T-helper 2 cell (primary cell): ENCODE results near the gene ACSF3.

Experiments used
- DNase-seq, 5 experiments: peaks; one replicate each; pipeline versions ENCODE4 v3.0.0 to v3.0.0-alpha.2; 2012 to 2022

Gene ACSF3

DNA sequence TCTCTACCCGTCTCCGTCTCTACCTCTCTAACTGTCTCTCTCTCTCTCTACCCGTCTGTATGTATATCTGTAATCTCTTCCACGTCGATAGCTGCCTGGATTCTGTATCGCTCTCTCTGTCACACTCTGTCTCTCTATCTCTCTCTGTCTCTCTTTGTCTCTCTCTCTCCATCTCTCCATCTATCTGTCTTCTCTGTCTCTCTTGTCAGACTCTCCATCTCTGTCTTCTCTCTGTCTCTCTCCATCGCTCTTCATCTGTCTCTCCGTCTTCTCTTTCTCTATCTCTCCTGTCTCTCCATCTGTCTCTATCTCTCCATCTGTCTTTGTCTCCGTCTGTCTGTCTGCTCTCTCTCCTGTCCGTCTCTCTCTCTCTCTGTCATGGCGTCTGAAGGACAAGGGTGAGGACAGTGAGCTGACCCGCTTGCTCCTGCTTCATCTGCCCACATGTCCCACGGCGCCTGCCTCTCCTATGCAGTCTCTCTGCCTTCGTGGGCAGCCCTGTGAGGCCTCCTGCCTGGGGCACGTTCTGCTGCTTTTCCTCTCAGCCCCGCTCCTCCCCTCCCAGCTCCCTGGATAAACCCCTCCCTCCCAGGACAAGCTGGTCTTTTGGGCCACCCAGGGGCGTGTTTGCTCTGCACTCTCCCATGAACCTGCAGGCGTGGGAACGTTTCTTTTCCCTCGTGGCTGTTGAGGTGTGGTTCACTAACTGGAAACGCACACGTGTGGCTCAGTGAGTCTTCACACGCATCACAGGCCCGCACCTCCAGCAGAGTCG, 18.9 kb downstream of the ACSF3 start:
- DNase-seq, result no peak

DNA sequence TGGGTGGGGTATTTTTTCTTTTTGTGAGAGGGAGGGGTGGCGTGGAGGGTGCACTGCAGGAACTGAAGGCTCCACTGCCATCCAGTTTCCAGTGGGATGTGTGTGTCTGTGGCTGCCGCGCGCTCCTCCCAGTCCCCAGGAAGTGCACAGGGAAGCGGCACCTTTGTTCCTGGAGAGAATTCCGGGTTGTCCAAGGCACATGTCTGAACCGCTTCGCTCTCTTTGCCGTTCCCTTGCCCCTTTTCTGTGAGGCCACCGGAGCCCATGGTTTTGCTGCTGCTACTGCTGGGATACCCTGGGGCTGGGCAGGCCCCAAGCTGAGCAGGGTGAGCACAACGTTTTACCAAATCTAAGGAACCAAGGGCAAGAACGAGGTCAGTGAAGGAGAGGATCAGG, 19.5 kb downstream of the ACSF3 start:
- no peak for DNase-seq

DNA sequence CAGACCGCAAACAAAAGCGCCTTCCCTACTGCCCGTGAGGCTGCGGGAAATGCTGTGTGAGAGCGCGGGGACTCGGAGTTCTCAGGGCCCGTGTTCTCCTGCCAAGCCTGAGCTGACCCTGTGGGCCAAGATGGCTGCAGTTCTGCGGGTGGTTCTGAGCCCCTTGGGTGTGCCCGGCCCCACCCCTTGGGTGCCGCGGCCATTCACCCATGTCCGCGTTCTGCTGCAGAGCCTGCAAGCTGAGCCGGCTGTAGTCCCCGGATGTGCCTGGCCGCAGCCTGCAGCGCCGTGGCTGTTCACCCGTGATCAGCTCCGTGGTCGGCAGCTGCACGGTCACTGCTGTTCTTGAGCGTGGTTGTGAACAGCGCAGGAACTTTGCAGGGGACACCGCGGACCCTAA, 20.0 kb downstream of the ACSF3 start:
- no peak for DNase-seq

DNA sequence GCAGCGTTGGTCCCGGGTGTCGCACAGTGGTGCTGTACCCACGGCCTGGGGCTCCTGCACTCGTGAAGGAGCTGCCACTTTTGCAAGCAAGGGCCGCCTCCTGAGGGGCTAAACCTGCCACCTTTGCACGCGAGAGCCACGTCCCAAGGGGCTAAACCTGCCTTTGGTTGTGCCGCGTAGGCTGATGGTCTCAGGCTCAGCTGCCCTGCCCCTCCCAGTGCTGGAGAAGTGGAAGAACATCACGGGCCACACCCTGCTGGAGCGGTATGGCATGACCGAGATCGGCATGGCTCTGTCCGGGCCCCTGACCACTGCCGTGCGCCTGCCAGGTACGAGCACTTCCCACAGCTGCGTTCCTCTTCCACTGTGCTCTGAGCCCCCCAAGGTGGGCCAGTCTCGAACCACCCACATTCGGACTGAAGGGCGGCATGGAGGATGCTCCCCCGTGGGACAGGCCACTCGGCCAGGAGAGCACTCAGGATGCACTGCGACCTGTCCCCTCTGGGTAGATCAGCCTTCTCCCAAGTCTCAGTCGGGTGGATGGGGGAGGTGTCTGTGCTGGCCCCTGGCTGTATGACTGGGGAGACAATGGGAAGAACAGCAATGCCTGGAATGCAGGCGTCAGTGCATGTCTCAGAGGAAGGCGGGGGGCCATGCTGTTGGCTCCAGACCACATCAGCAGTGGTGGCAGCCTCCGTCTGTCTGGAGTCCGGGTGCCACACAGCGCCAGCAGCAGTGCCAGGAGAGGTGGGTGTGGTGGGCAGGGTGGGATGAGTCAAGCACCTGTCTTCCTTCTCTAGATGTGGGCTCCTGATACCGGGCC, 20.7 kb downstream of the ACSF3 start:
- peak in 3 of 5 experiments; percentile 19 to 45 (median 31) for DNase-seq

DNA sequence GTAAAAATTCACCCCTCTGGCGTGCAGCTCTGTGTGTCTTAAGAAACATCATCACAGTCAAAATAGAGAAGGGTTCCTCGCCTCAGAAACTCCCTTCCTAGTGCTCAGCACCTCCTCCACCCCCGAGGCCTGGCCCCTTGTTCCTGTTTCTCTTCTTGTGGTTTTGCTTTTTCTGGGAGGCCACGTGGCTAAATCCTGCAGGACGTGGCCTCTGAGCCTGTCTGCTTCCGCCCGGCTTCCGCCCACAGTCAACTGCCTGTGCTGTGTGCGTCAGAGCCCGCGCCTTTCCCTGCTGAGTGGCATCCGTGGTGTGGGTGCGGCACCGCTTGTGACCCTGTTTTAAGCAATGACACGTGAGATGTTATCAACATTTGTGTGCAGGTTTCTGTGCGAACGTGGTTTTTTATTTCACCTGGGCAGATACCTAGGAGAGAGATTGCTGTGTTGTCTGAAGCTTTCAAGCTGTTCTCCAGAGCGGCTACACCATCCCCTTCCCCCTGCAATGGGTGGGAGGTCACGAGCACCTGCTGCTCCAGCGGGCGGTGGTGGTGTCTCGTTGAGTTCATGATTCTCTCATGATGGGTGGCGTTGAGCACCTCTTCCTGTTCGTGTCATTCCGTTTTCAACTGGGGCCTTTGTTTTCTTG, 21.7 kb downstream of the ACSF3 start:
- DNase-seq, result peak; percentile 64 to 98 (median 91)

DNA sequence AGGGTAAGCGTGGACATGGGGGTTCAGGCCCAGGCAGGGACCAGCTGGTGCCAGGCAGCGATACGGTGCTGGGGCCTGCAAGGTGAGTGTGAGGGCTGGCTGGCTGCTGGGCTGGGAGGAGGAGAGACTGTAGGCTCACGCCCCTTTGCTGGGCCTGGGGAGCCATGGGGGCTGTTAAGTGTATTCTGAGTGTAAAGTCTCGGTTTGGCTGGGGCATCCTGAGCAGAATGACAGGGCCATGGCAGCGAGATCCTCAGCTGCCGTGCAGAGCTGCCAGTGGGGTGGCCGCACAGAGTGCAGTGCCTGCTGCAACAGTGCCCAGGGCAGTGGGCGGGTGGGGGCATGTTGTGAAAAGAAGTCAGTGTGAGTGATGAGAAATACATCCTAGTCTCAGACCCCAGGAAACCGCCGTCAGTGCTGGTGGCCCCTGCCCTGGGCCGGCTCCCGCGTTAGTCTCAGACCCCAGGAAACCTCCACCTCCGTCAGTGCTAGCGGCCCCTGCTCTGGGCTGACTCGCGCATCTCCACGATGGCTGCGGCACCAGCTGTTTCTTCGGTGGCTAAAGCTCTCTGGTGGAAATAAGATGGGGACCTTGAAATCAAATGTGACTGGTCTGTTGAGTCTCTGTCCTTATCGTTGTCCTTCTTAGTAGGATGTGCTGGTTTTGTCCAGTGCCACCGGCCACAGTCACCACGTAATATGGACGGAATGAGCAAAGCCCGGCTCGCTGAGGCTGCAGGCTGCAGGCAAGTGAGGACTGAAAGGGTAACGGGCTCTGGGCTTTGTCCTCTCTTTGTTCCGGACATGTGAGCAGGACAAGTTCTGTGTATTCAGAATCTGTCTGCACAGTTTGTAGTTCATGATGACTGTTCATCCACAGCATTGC, 22.9 kb downstream of the ACSF3 start:
- no peak for DNase-seq

DNA sequence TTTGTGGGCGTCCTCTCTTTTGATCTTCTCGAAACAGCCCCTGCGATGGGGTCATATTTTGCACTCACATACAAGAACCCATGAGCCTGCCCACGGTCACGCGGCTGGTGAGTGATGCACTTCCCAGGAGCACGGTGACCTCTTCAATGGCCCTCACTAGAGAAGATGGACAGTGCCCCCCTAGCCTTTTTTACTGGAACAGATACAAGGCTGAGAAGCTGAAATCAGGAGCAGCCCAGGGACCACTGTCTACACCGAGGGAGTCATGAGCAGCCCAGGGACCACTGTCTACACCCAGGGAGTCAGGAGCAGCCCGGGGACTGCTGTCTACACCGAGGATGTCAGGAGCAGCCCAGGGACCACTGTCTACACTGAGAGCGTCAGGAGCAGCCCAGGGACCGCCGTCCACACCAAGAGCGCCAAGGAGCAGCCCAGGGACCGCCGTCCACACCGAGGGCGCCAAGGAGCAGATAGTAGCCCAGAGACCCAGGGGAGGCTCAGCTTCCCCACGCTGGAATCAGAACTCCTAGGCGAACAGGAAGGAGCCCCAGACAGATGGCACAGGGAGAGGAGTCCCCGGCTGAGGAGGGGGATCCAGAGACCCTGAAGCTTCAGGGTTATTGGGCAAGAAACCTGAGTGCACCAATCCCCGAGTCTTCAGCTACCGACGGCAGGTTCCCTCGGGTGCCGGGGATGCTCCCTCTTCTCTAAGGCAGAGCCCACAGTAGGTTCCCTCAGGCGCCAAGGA, 23.7 kb downstream of the ACSF3 start:
- no peak for DNase-seq

DNA sequence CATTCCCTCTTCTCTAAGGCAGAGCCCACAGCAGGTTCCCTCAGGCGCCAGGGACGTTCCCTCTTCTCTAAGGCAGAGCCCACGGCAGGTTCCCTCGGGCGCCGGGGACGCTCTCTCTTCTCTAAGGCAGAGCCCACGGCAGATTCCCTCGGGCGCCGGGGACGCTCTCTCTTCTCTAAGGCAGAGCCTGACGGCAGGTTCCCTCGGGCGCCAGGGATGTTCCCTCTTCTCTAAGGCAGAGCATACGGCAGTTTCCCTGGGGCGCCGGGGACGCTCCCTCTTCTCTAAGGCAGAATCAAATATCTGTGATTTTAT, 24.3 kb downstream of the ACSF3 start:
- no peak for DNase-seq

DNA sequence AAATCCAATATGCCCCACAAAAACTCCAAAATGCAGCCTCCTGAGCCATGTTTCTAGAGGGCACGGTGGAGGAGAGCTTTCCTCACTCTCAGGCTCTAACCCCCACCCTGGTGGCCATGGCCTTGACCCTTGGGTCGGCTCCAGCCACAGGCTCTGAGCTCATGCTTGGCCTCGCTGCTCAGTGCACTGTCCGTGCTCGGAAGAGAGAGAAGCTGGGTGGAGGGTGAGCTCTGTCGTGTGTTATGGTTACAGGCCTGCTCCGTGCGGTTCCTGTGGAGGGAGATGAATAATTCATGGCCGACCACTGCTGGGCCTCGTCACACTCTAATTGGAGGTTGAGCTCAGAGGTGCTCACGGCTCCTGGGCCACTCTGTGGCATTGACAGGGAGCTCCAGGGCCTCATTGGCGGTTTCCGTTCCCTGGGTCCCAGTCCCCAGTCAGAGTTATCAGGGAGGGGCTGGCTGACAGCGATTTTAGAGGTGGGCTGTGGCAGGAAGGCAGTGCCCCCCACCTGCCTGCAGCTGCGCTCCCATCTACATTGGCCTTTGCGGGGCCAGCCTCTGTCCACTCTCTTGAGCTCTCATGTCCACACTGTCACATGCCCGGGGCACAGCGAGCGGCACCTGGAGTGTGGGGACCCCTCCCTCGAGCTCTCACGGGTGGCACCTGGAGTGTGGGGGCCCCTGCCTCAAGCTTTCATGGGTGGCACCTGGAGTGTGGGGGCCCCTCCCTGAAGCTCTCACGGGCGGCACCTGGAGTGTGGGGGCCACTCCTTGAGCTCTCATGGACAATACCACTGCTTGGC, 24.9 kb downstream of the ACSF3 start:
- no peak for DNase-seq

DNA sequence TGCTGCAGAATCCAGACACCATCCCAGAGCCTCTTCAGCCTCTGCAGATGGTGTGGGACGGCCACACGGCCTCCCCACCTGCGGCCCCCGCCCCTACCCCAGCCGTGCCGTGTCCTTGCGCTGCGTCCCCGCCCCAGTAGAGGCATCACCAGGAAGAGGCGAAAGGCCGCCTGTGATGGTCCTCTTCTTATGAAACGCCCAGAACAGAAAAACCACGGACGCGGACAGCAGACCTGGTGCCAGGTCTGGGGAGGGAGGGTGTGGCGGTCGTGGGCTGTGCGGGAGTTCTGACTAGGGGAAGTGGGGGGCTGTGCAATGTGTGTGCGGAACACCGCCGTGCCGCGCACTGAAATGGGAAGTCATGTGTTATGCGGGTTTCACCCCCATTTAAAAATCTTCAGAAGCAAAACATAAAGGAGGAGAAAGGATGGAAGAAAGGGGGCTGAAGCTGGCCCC, 25.5 kb downstream of the ACSF3 start:
- DNase-seq, result no peak

DNA sequence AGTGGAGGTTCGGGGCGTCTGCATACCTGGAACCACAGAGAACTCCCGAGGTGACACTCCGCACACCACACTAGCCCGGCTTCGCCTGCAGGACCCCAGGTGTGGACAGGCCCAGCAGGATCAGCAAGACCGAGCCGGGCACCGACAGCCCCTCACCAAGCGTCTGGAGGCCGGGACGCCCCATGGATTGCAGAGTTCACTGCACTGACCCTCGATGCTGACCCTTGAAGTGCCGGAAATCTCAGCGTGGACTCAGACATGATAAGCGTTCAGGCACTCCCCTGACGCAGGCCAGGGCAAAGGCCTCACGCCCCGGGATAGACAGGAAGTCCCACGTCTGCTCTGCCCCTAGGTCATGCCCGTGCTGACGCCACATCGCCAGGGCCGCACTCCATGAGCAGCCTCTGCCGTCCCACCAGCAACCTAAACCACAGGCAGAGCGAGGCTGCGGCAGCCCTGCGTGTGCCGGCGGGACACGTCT, 26.0 kb downstream of the ACSF3 start:
- DNase-seq, result no peak

DNA sequence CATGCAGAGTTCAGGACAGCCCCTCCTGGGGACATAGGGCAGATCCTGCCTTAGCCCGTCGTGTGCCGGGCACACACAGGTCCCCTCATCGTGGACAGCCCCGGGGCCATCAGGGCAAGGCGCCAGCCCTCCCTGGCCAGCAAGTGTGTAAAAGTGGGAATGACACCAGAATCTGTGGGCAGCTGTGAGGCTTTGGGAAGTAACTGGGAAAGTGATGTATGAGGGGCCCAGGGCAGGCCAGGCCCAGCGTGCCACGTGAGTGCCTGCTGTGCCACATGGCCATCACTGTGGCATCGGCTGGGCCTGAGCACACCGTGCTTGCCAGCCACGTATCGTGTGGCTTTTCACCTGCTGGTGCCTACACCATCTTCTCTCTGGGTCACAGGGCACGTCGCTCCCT, 26.6 kb downstream of the ACSF3 start:
- no peak for DNase-seq

DNA sequence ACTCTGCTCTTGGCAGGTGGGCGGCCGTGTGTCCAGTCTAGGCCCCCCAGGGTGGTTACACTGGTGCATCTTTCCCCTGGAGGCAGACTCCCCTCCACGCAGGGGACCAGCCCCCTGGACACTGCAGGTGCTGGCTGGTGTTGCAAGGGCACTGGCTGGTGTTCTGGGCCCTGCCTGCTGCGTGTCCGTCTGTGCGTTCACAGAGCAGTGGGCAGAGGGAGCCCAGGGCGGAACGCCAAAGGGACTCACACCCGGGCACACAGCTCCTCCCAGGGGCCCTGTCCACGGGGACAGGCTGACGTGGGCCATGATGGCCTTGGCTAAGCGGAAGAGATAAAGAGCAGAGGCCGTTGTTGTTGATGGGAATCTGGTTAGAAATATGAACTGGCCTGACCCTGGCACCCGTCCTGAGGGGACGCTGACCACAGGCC, 27.3 kb downstream of the ACSF3 start:
- no peak for DNase-seq

DNA sequence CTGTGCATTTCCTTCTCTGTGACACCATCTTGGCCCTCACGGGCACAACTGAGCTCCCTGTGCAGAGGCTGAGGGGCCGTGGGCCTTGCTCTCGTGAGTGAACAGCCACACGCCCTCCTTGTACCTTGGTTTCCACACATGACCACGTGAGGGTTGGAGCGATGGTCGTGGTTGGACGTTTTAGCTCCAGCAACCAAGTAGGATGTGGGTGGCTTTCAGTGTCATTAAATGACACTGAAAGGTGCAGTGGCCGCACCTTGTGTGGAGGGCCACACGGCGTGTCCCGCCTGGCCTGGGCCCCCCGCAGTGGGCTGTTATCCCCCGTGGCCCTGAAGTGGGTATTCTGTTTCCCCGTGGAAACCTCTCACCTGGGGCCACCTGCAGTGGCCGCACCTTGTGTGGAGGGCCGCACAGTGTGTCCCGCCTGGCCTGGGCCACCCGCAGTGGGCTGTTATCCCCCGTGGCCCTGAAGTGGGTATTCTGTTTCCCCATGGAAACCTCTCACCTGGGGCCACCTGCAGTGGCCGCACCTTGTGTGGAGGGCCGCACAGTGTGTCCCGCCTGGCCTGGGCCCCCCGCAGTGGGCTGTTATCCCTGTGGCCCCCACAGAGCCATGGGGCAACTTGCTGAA, 28.2 kb downstream of the ACSF3 start:
- no peak for DNase-seq

DNA sequence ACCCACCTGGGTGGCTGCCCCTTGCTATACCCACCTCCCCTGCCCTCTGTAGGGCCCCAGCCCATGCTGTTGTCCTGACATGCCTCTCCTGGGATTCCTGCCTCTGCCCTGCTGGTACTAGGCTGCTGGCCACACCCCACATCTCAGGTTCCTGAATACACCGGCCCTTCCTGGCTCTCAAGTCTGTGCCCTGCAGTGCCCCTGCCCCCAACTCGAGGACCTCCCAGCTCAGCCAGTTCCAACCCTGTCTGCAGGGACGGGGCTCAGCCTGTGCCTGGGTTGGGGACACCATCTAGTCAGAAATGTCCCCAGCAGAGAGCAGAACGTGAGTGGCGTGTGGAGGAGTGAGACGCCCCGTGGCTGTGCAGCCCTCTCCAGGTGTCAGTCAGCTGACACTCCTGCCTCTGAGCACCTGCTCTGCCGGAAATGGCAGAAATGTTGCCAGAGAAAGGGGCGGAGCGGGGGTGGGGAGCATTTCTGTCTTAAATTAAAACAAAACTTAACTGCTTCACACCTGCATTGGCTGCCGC, 28.7 kb downstream of the ACSF3 start:
- peak in 3 of 5 experiments; percentile 53 to 62 (median 60) for DNase-seq

DNA sequence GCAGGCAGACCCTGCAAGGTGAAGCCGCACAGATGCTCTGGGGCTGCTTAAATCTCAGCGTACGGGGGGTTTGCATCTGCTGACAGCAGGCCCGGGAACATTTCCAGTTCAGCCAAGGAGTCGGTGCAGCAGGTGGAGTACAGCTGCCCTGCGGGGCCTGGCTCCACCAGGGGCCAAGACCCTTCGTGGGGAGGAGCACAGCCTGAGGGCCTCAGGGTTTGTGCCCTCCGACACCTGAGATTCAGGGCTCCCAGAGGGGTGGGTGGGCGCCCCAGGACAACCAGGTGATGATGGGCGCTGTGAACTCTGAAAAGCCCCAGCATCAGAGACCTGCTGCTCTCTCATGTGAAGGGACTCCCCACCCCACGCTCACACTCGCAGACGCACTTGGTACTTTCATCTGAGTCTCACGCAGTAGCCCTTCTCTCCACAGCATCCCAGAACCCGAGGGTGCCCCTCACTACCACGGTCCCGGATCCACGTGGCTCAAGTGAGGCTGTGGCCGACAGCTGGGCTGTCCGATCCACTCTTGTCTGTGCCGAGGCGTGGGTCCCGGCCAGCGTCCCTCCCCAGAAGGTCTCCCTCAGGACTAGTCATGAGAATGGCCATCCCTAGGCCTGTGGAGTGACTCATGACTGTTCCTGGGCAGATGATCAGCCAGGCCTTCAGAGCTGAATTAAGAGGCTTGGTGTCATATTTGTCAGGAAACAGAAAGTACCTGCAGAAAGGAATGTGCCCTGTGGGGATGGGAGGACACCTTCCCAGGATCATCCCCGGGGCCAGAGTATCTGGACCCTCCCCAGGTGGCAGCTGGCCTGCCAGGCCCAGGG, 29.6 kb downstream of the ACSF3 start:
- DNase-seq, result no peak

DNA sequence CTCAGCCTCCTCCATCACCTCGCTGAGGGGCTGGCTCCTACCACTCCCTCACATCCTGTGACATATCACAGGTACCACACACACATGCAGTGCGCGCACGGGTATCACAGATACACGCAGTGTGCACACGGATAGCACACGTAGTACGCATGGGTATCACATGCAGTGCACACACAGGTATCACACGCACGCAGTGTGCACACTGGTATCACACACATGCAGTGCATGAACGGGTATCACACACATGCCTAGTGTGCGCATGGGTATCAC, 30.1 kb downstream of the ACSF3 start:
- no peak for DNase-seq

DNA sequence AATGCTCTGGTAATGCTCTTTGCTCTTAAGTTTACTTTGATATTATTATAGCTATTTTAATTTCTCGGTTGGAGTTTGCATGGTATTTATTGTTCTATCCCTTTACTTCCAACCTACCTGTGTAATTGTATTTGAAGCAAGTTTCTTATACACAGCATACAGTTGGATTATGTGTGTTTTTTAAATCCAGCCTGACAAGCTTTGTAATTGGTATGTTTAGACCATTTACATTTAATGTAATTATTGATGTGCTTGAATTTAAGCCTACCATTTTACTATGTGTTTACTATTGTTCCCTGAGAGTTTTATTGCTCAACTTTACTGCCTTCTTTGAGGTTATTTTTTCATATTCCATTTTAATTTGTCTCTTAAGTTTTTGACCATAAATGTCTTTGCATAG, 35.7 kb downstream of the ACSF3 start:
- DNase-seq, result no peak

DNA sequence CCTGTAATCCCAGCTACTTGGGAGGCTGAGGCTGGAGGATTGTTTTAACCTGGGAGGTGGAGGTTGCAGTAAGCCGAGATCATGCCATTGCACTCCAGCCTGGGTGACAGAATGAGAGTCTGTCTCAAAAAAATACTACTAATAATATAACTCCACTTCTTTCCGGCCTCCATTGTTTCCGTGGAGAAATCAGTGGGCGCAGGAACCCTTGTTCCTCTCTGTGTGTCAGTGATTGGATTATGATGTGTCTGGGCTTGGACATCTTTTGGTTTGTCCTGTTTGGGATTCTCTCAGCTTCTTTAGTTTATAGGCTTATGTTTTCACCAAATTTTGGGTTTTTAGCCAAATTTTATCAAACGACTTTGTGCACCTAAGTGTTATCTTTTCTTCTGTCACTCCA, 36.8 kb downstream of the ACSF3 start:
- DNase-seq, result no peak
